AG08396 (cell line): ENCODE measurements around the gene CTRB2.
"Not testable (repeated sequence)": the region's sequence is repeated elsewhere in the genome, so short reads cannot be mapped to it uniquely, and the experiment has no call there.

Experiments
- DNase-seq: peaks from one replicate; pipeline ENCODE4 v3.0.0; 2012; ENCODE audit warnings: low spot score, mixed read lengths

Gene CTRB2

DNA sequence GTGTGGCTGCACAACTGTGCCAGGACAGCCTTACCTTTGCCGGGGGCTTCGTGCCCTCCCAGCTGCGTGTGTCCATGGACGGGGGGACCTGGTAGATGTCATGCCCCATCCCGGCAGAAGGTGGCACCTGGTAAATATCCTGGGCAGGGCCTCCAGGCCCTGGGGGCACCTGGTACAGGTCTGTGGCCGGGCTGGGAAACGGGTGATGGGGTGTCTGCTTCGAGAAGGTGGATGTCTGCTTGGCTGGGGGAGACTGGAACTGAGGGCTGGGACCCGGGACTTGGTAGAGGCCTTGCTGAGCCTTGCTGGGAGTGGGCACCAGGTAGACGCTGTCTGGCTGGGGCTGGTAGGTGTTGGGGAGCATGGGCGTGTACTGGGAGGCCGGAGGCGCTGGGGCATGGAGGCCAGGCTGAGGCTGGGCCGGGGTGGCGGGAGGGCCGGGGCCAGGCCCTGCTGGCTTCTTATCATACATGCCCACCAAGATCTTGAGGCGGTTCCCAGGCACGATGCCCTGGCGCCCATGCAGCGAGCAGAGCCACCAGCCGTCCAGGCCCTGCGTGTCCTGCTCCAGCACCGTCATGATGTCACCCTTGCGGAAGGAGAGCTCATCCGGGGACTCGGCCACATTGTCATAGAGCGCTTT is 35.6 kb upstream of the CTRB2 start:
- DNase-seq: not testable (repeated sequence)

DNA sequence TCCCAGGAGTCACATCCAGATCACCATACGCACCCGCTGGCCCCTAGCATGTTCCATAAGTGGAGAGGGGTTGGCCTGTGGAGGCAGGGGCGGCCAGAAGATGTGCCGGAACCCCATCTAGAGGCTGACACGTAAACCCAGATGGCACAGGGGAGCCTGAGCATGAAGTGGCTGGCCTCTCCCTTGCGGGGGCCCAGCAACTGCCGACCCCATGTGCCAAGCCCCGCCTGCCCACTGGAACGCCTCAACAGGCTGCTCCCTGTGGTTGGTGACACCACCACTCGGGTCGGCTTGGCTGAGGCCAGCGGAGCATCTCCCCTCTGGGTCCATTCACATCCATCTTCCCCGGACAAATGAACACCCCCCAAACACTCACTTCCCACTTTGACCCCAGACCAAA is 35.0 kb upstream of the CTRB2 start:
- DNase-seq: no peak

DNA sequence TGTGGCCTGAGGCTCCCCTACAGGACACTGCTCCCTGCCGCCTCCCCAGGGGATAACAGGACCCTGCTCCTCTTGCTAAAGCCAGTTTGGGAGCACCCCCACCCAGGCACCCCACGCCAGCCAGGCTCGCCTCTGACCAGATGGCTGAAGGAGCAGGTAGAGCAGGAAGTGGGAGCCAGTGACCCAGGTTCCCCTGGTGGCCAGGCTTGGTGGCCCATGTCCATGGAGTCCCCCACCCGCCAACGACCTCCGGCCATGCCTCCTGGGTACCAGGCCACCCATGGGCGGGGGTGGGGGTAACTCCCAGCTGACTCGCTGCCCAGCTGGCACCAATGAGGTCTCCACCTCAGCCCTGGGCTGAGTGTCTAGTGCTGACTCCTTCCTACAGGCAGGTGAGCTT is 34.5 kb upstream of the CTRB2 start:
- no peak for DNase-seq

DNA sequence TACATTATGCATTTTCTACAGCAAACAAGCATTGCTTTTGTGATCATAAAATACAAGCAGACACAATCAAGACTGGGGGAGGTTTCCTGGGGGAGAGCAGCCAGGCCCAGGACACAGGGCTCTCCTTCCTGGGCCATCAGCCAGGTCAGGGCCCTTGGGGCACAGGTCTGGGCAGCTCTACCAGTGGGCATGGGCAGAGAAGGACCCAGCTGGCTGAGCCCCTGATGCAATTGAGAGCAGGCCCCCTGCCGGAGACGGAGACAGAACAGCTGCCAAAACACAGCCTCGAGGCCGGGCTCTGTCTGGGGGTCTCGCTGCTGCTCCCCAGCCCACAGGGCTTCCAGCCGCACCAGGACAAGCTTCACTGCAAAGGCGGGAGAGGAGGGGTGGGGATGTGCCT is 33.7 kb upstream of the CTRB2 start:
- DNase-seq: not testable (repeated sequence)

DNA sequence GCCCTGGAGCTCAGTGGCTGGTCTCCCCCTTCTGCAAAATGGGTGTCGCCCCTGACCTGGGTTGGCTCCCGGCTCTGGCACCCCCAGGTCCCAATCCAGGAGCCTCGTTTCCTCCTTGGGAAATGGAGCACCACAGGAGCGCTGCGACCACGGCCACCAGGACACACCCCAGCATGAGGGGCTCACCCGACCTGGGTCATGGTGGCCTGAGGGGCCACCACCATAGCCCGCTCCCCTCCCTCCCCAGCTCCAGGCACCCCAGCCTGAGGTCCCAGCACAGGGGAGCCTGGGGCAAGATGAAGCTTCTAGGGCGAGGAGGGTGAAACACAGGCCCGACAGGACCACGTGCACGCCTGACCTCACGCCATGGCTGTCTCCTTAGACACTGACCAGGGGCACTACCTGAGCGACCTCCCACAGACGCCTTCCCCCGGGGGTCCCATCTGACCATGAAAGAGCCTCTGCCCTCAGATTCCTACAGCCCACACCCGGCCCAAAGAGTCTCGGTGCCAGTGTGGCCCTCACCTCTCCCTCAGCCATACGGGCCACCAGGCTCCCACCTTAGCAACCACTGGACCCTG is 32.7 kb upstream of the CTRB2 start:
- no peak for DNase-seq

DNA sequence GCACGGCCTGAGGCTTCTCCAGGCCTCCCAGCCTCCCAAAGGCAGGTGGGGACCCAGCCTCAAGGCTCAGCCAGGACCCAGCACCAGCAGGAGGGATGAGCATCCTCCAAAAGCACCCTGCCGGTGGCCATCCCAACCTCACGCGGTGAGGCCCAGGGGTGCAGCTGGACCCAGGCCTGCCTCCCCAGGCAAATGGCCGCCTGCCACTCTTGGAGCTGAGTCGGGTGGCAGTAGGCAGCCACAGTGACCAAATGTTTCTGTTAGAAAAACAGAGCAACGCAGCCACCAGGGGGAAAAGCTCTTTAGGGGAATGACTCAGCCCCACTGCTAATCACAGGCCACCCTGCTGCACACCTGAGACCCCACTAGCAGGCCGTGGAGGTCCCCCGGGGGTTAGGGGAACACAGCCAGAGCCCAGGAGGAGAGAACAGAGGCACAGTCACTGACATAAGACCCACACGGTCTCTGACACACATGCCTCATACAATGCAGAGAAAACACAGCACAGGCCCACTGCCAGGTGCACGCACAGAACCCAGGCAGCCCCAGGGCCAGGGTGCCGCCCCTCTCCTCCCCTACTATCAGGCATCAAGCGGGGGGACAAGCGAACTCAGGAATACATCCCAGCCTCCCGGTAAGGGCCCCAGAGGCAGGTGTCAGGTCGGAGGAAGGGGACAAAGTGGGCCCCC is 32.0 kb upstream of the CTRB2 start:
- DNase-seq: peak; percentile 79

DNA sequence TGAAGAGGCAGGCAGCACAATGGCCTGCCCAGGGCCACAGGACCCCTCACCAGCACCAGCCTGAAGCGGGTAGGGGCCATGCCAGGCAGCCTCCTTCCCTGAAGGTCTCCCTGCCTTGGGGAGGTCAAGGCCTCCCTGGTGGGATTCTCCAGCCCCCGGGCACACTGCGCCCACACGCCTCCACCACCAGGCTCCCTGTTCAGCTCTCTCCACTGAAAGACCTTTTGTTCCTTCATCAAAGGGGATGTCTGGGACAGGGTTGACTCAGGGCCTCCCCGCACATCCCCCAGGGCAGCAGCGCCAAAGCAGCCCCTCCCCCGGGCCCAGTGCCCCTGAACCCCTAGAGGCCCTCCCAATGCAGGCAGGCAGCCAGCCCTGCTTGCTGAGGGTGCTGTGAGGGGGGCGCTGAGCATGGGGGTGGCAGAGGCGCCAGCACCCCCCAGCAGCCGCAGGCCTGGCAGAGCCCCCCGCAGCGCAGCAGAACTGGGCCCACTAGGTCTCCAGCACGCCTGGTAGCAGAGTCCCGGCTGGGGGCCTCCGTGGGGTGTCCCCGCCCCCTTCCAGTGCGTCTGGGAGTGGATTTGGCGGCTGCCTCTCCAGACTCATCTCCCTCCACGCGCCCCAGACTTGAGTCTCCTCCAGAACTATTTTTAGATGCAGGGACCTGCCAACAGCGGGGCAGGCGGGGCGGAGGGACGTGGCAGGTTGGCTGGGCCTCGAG is 31.3 kb upstream of the CTRB2 start:
- peak; percentile 94 for DNase-seq

DNA sequence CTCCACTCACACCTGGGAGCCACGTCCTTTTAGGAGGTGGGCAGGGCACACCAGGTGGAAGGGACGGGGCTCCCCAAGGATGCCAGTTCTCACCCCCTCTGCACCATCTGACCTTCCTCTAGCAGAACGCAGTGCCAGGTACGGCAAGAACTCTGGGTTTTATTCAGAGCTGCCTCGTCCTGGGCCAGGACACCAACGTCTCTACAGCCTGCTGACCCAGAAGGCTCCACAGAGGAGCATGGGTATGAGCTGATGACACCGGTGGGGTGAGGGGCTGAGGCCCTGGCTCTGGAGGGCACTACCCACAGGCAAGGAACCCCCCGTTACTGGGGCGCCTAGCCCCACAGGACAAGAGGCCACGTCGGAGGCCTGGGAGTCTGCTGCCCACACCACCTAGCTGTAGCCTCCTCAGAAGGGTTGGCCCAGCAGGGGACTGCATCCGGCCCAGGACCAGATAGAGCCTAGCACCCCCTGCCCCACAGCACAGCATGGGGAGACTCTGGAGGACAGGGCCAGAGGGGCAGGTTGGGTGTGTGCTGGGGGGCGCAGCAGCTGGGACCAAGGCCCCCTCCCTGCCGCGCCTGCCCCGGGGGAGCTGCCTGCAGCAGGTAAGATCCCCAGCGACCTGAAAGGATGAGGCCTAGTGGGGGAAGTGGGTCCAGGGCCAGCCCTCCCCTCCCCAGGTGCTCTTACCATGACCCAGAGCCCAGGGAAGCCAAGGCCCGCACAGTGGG is 30.6 kb upstream of the CTRB2 start:
- no peak for DNase-seq

DNA sequence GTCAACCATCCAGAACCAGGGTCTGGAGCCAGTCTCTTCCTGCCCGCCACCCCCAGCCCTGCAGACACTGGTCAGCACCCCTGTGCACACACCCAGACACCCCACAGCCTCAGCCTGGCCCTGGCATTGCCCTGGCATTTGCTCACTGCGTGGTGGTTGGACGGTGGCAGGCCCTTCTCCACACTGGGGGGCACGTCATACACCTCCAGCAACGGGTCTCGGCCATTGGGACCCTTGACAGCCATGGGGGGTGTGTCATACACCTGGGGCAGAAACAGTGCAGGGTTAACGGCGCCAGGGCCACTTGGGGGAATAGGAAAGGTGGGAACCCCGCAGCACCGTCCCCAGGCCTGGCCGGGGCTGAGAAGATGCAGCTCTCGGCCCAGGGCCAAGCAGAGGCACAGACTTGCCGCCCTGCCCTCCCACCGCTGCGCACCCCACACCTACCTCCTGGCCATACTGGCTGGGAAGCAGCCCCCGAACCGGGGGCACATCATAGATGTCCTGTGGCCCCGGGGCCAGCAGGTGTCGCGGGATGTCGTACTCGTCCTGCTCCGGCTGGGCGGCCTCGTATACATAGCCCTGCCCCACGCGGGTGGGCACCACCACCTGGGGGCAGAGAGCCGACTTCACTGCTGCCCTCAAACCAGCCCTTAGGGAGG is 29.9 kb upstream of the CTRB2 start:
- DNase-seq: no peak

DNA sequence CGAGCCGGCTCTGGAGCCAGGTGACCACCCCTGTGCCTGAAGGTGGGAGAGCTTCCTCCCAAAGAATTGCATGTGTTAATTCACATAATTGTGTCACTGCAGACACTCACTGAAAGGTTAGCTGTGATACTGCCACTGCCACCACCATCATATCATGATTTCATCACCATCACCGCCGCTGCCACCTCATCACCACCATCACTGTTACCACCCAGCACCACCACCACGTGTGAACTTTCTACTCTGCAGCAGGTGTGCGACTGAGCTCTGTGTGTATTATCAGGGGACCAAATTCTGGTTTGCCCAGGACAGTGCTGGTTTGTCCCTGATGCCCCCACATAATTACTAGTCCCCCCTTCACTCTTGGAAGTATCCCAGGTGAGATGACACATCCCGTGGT is 29.3 kb upstream of the CTRB2 start:
- no peak for DNase-seq

DNA sequence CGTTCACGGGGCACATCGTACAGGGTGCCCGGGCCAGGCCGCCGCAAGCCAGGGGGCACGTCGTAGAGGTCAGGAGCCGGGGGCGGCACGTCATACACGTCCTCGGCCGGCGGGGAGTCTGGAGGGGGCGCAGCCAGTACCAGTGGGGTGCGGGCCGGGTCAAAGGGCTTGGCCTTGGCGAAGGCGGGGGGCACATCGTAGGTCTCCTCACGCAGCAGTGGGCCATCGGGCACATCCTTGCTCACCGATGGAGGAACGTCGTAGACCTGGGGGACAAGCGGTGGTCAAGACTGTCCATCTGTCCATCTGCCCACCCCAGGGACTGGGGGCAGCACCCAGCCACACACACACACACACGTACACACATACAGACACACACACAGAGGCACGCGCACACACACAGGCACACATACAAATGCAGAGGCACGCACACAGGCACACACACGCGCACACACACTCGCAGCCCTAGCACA is 28.8 kb upstream of the CTRB2 start:
- DNase-seq: no peak

DNA sequence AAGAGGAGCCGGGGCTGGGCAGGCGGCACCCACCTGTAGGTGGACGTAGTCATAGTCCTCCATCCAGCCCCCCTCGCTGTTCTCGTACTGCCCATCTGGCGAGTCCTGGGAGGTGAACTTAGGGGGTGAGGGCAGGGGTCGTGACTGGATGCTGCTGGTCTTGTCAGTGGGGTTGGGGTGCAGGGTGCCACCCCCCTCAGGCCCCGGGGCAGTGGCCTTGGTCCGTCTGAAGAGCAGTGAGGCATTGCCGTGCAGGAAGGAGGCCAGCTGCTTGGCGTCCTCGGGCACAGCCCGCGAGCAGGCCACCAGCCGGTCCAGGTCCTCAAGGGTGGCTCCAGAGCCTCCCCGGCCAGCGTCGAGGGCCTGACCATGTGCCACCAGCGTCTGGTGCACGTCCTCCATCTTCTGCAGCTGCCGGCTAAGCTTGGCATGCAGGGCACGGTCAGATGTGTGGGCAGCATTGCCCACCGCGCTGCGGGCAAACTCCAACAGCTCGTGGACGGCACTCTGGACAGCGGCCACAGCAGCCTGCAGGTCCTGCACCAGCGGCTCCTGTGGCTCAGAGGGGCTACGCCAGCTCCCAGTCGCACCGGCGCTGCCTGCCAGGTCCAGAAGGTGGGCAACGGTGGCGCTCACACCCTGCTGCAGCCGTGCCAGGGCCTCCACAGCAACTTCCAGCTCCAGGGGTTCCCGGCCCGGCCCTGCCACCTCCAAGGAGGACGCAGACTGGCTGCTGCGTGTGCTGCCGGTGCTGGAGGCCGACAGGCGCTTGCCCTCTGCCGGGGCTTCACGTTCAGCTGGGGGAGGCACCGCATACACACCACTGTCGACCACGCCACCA is 28.1 kb upstream of the CTRB2 start:
- no peak for DNase-seq

DNA sequence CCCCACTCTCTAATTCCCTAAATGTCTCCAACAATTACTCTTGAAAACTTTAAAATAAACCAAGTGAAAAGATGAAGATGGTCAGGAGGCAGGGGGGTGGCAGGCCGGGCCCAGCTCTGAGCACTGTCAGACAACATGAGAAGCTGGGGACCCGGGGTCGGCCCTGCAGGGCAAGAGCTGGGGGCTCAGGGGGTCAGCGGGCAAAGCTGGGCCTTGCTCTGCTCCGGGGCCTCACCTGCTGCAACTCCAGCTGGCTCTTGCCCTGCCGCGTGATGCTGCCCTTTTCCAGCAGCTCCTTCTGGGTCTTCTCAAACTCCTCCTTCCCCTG is 26.6 kb upstream of the CTRB2 start:
- no peak for DNase-seq

DNA sequence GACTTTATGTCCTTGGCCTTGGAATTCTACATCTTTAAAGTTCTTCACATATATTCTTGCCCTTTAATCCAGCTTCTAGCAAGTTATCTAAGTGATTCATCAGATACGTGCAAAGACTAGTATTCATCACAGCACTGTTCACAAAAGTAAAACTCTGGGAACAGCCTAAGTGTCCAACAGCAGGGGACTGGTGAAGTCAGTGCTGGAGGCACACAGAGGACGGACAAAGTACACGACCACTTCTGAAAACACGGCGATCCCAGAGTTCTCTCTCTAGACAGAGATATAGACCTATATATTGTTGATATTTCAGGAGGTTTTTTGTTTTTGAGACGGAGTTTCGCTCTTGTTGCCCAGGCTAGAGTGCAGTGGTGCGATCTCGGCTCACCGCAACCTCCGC is 24.6 kb upstream of the CTRB2 start:
- DNase-seq: no peak

DNA sequence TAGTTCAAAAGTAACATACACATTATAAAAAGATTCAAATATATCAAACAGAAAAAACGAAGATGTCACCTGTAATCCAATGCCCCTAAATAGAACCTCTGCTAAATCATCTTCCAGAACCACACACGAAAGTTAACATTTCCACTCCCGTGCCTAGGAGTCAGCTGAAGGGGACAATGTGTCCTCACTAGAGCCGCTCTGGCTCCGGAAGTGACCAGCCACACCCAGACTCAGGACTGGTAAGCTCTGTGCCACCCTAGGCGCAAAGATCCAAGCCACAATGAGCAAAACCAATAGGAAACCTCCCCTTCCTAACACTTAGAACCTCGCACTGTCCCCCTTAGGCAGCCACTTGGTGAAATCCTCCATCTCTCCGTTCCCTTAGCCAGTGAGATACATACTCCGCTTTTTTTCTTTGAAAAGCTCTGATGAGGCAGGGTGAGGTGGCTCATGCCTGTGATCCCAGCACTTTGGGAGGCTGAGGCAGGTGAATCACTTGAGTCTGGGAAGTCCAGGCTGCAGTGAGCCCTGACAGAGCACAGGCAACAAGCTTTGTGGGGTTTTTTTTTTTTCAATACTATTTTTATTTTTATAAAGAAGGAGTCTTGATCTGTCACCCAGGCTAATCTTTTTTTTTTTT is 23.6 kb upstream of the CTRB2 start:
- no peak for DNase-seq

DNA sequence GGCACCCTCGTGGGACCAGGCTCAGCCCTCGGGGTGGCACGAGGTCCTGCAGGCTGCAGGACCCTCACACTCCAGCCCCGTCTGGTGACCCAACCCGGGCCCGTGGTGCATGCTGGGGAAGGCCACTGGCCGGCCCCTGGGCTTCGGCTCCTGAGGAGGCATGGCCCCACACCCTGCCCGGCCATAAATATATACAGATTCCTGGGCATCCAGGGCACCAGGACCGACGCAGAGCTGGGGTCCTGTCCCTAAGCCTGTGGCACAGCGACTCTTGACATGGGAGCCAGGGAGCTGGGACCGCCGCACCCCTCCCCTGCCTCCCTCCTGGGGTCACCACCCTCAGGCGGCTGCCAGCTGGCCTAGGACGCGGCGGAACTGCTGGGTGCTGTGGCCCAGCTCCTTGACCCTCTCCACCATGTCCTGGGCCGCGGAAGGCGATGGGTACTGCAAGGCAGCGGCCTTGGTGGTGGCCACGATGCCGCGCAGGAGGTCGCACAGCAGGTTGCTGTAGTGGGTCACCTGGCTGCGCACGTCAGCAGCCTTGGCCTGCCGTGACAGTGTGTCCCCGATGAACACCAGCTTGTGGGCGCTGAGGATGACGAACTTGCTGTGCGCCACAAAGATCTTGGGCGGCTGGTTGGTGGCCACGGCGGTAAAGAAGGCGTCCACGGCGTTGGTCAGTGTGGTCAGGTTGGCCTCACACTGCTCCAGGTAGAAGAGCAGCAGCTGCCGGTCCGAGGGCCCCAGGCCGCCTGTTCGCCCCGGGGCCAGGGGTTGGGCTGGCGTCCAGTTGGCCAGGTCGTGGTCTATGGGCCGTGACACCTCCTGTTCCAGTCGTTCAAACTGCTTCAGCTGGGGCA is 22.4 kb upstream of the CTRB2 start:
- DNase-seq: no peak

DNA sequence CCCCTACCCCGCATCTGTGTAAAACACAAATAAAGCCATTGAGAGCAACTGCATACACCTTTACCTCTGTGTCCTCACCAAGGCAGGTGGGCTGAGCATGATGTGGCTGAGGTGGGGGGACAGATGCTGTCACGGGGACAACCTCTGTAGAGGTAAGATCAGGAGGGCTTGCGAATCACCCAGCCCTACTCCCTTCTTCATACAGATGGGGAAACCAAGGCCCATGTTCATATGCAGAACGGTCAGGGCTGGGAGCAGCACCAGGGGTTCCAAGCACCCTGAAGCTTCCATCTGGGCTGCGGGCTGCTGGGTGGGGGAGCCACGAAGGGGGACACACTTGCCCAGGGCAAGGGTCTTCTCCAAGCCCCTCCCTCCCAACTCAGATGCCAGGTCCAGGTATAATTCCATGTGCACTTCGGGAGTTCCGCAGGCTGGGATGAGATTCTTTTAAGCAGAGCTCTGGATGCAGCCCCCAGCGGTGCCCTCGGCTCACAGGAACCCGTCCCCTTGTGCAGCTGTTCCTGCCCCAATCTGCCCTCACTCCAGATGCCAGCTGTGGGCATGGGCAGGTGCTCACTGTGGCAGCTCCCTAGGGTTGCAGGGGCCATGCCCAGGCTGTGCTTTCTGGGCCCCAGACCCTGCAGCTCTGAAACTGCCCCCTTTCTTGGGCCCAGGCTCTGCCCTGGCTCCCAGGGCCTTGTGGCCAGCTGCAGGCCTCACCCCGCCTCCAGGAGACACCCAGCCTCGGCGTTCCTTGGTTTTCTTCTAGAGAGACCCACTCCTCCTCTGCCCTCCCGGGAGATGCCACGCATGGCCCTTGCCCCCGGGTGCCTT is 21.4 kb upstream of the CTRB2 start:
- no peak for DNase-seq

DNA sequence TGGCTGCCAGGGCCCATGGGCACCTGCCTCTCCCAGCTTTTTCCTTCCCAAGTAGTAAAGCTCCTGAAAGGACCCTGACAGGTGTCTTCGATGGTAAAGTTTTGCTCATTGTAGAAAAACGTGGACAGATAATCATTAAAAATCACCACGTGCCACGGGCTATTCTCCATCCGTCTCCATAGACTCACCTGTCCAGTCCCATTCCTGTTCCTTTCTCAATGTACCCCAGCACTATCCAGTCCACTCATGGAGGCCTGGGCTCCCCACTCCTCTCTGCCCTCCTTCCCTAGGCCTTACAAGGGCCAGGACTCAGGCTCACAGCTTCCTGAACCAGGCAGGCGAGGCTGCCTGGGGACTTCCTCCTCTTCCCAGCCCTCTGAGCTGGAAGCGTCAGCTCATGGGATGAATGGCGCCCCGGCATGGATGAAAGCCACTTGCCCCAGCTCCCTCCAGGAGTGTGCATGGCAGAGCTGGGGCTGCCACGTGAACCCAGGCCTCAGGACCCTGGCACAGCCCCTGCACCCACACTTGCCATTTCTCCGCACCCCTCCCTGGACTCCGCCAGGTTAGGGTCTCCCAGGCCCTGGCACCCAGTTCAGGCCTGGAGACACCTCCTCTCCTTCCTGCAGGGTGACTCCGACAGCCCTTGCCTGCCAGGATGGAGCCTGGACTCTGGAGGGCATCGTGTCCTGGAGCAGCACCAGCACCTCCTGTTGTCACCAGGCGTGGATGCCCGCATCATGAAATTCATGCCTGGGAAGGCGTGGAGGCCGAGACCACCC is 20.6 kb upstream of the CTRB2 start:
- DNase-seq: no peak
